Measurements from ENCODE around the gene PBX1. TPM values are rescaled to one million over a fixed set of nuclear protein-coding genes. Genes with fewer than 3 reads are reported as not detected.

Gene PBX1
- total and polyA plus RNA-seq, 2 donors (not counting 3 experiments of a cell fraction or from before 2014, with no cell fraction given) = 10.7 to 24.1 TPM

DNA sequence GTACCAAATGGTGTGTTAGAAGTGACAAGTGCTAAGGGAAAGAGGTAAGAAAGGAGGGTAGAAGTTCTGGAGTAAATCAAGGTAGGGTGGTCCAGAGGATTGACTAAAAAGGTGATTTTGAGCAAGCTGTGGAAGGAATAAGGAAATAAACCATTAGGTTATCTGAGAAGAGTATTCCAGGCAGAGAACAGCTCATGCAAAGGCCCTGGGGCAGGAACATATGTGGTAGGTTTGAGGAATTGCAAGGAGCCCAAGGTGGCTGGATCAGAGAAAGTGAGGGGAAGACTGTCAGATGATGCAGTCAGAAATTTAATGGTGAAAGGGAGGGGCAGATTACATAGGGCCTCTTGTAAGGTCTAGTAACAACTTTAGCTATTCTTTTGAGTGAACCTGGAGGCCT, 302.6 kb downstream of the PBX1 start:
- Histone ChIP-seq H3K27ac (ENCODE audit: insufficient read depth, low read depth, low read length) (no peak overlapping the region), H2AFZ (ENCODE audit: low read depth, low read length) (no peak overlapping the region), H3K9me1 (replicated peaks; ENCODE audit: control insufficient read depth, extremely low read depth, insufficient read depth, low read length) (no peaks in the 10 kb centered on the region), H3K9ac (replicated peaks; ENCODE audit: extremely low read depth, insufficient read depth, low read length) (no peak overlapping the region), H3K79me2 (ENCODE audit: control insufficient read depth, insufficient read depth, low read length) (no peaks in the 10 kb centered on the region), H3K4me3 (replicated peaks in 1 of 3; ENCODE audit: insufficient read depth in 1 of 3, low read depth in 1 of 3, low read length in 3 of 3) (no peak overlapping the region), H4K20me1 (replicated peaks; ENCODE audit: control insufficient read depth, extremely low read depth, insufficient read depth, low read length) (no peaks in the 10 kb centered on the region), H3K36me3 (ENCODE audit: control insufficient read depth in 2 of 2, extremely low read depth in 1 of 2, insufficient read depth in 2 of 2, low read length in 2 of 2) (no peaks in the 10 kb centered on the region), H3K9me3 (replicated peaks; ENCODE audit: control insufficient read depth, insufficient read depth, low read length) (no peaks in the 10 kb centered on the region), H3K27me3 (ENCODE audit: control insufficient read depth in 2 of 2, insufficient read depth in 2 of 2, low read length in 2 of 2) (no peaks in the 10 kb centered on the region), H3K4me1 (ENCODE audit: control insufficient read depth, extremely low read depth, insufficient read depth, low read length) (no peaks in the 10 kb centered on the region), H3K4me2 (ENCODE audit: insufficient read depth, low read length) (no peak overlapping the region)
- DNase-seq (ENCODE audit: low read depth, low spot score) (no peak), FAIRE-seq (no peak)
- dilution Hi-C loops (cut with MboI; ENCODE audit: extremely low pct_ligation_motif_present, low sequenced_read_pairs) = no loop called here
- ChIA-PET POLR2A (no interaction called here), CTCF (no interaction called here)
- BruUV-seq (replicated peaks) = no TSS peak
- intact Hi-C loops (cut with micrococcal nuclease) = no loop called here
- TF ChIP-seq CTCF (IDR thresholded peaks at IDR 0.05; ENCODE audit: extremely low read depth in 1 of 2, insufficient read depth in 1 of 2, low read depth in 1 of 2, low read length in 2 of 2) = no peak
- no peak for TF ChIP-seq POLR2A (IDR thresholded peaks at IDR 0.05; ENCODE audit: low read depth, low read length)

DNA sequence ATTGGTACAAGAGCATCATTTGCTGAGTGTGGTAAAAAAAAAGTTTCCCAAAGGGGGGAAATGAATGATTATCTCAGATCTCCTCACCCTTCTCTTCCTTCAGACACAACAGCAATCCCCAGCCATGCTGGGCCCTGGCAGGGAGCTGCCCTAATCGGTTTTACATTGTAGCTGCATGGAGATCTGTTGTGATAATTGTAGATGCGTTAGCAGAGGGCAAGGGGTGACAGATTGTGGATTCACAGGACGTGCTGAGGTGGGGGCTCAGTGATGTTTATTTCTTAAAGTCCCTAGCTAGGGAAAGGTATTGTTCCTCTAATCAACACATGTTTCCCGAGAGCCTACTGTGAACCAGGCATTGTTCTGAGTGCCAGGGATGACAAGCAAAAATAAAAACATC, 304.1 kb downstream of the PBX1 start:
- intact Hi-C loops (cut with micrococcal nuclease) (no loop called here), dilution Hi-C loops (cut with MboI; ENCODE audit: extremely low pct_ligation_motif_present, low sequenced_read_pairs) (no loop called here)
- Histone ChIP-seq H3K27me3 (ENCODE audit: control insufficient read depth in 2 of 2, insufficient read depth in 2 of 2, low read length in 2 of 2) (no peaks in the 10 kb centered on the region), H3K9ac (replicated peaks; ENCODE audit: extremely low read depth, insufficient read depth, low read length) (no peak overlapping the region), H3K36me3 (ENCODE audit: control insufficient read depth in 2 of 2, extremely low read depth in 1 of 2, insufficient read depth in 2 of 2, low read length in 2 of 2) (no peaks in the 10 kb centered on the region), H3K4me3 (replicated peaks in 1 of 3; ENCODE audit: insufficient read depth in 1 of 3, low read depth in 1 of 3, low read length in 3 of 3) (no peak overlapping the region), H3K27ac (ENCODE audit: insufficient read depth, low read depth, low read length) (no peak overlapping the region), H3K79me2 (ENCODE audit: control insufficient read depth, insufficient read depth, low read length) (no peaks in the 10 kb centered on the region), H3K9me1 (replicated peaks; ENCODE audit: control insufficient read depth, extremely low read depth, insufficient read depth, low read length) (no peaks in the 10 kb centered on the region), H3K9me3 (replicated peaks; ENCODE audit: control insufficient read depth, insufficient read depth, low read length) (no peaks in the 10 kb centered on the region), H3K4me2 (ENCODE audit: insufficient read depth, low read length) (no peak overlapping the region), H4K20me1 (replicated peaks; ENCODE audit: control insufficient read depth, extremely low read depth, insufficient read depth, low read length) (no peaks in the 10 kb centered on the region), H2AFZ (ENCODE audit: low read depth, low read length) (no peak overlapping the region), H3K4me1 (ENCODE audit: control insufficient read depth, extremely low read depth, insufficient read depth, low read length) (no peaks in the 10 kb centered on the region)
- ChIA-PET CTCF (no interaction called here), POLR2A (no interaction called here)
- no TSS peak for BruUV-seq (replicated peaks)
- DNase-seq (ENCODE audit: low read depth, low spot score) = no peak
- no peak for FAIRE-seq
- TF ChIP-seq POLR2AphosphoS5 (IDR thresholded peaks at IDR 0.05; ENCODE audit: insufficient read depth, low read depth, low read length) (no peak), JUN (IDR thresholded peaks at IDR 0.05; ENCODE audit: borderline replicate concordance, insufficient read depth, insufficient read length, low read depth) (no peak), POLR2A (IDR thresholded peaks at IDR 0.05; ENCODE audit: low read depth, low read length) (no peak), MAX (IDR thresholded peaks at IDR 0.05; ENCODE audit: insufficient read depth, insufficient read length) (no peak), FOS (IDR thresholded peaks at IDR 0.05; ENCODE audit: borderline replicate concordance, insufficient read depth, low read length) (no peak), EZH2 (IDR thresholded peaks at IDR 0.05; ENCODE audit: borderline replicate concordance, low read depth, low read length, severe bottlenecking) (no peak), CTCF (IDR thresholded peaks at IDR 0.05; ENCODE audit: extremely low read depth in 1 of 2, insufficient read depth in 1 of 2, low read depth in 1 of 2, low read length in 2 of 2) (no peak), GATA2 (IDR thresholded peaks at IDR 0.05; ENCODE audit: insufficient read depth, insufficient read length, low read depth, low read length) (no peak), MYC (IDR thresholded peaks at IDR 0.05; ENCODE audit: low read depth, low read length) (no peak)
